Prostate gland (tissue), 2 donors: ENCODE results near the gene ATF5.
A peak's percentile ranks its signal among the peaks of the same experiment; 100 is the strongest.

Experiments used
- CTCF ChIP-seq, 4 experiments: fragments of 200-600 bp in 2 of 4; fragments of 450-650 bp in 2 of 4; sonication (generic) in 2 of 4; IDR thresholded peaks; 1 replicate in 3 of 4; 2 replicates in 1 of 4; pipeline ENCODE4 v1.5.1; 2016 to 2019; ENCODE audit warnings: antibody characterized with exemption in 4 of 4, mild to moderate bottlenecking in 2 of 4, moderate library complexity in 2 of 4
- POLR2A ChIP-seq: fragments of 450-650 bp; IDR thresholded peaks from one replicate; pipeline ENCODE4 v1.6.1; 2016; ENCODE audit warnings: antibody characterized with exemption, mild to moderate bottlenecking

GRCh38 chr19:49929611-49930482 lies 842 bp downstream of the ATF5 start:
- TF ChIP-seq CTCF (IDR thresholded peaks at IDR 0.05) (peak in 2 of 4 experiments; percentile 16 to 33), POLR2A (peak; percentile 38)
